Measurements from ENCODE around the gene VPS16.

The VPS16 gene

DNA sequence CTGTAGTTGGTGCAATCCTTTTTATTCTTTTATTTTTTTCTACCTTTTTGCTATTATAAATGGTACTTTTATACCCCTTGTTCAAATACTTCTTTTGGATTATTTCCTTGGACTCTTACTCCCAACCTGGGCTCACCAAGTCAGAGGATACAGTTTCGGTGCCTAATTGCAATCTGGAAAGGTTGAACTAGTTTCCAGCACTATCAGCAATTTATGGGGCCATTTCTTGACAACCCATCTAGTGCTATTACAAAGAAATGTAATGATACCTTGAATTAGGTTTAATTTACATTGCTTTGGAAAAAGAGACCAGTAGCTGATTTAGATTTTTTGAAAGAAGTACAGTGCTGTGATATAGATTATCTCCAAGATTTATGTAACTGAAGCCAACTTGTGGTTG lies 38.0 kb downstream of the VPS16 start:
- TF ChIP-seq, protein P1, sequence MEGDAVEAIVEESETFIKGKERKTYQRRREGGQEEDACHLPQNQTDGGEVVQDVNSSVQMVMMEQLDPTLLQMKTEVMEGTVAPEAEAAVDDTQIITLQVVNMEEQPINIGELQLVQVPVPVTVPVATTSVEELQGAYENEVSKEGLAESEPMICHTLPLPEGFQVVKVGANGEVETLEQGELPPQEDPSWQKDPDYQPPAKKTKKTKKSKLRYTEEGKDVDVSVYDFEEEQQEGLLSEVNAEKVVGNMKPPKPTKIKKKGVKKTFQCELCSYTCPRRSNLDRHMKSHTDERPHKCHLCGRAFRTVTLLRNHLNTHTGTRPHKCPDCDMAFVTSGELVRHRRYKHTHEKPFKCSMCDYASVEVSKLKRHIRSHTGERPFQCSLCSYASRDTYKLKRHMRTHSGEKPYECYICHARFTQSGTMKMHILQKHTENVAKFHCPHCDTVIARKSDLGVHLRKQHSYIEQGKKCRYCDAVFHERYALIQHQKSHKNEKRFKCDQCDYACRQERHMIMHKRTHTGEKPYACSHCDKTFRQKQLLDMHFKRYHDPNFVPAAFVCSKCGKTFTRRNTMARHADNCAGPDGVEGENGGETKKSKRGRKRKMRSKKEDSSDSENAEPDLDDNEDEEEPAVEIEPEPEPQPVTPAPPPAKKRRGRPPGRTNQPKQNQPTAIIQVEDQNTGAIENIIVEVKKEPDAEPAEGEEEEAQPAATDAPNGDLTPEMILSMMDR (conservative IDR thresholded peaks at IDR 0.05; ENCODE audit: low read length), result no peak
- DNase-seq (ENCODE audit: low read depth), result no peak
- H3K4me3 ChIP-seq (ENCODE audit: low read length), result no peak overlapping the region

DNA sequence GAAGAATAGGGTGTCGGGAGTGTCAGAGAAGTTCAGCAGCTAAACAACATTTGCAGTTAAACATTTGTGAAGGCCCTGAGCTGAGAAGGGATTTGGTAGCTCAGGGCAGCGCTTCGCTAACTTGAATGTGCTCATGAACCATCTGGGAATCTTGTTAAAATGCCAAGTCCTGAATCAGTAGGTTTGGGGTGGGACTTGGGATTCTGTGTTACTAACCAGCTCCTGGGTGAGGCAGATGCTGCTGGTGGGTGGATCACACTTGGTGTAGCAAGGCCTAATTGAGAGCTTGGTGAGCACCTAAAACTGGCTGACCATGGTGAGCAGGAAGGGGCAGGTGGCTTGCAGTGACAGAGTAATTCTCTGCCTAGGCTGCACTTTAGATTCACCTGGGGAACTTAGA lies 38.6 kb downstream of the VPS16 start:
- TF ChIP-seq, protein P1 (conservative IDR thresholded peaks at IDR 0.05; ENCODE audit: low read length), result no peak
- no peak overlapping the region for H3K4me3 ChIP-seq (ENCODE audit: low read length)
- DNase-seq (ENCODE audit: low read depth), result peak; percentile 92

DNA sequence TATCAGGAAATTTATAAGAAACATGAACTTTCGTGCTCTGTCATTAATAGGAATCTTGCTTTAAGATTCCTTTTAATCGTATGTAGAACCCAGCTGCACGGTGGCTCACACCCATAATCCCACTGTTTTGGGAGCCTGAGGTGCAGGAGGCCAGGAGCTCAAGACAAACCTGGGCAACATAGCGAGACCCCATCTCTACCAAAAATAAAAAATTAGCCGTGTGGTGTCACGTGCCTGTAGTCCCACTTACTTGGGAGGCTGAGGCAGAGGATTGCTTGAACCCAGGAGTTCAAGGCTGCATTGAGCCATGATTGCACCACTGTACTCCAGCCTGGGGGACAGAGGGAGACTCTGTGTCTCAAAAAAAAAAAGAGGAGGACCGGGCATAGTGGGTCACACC lies 40.1 kb downstream of the VPS16 start:
- TF ChIP-seq, protein P1 (conservative IDR thresholded peaks at IDR 0.05; ENCODE audit: low read length), result no peak
- no peak overlapping the region for H3K4me3 ChIP-seq (ENCODE audit: low read length)
- DNase-seq (ENCODE audit: low read depth), result no peak

DNA sequence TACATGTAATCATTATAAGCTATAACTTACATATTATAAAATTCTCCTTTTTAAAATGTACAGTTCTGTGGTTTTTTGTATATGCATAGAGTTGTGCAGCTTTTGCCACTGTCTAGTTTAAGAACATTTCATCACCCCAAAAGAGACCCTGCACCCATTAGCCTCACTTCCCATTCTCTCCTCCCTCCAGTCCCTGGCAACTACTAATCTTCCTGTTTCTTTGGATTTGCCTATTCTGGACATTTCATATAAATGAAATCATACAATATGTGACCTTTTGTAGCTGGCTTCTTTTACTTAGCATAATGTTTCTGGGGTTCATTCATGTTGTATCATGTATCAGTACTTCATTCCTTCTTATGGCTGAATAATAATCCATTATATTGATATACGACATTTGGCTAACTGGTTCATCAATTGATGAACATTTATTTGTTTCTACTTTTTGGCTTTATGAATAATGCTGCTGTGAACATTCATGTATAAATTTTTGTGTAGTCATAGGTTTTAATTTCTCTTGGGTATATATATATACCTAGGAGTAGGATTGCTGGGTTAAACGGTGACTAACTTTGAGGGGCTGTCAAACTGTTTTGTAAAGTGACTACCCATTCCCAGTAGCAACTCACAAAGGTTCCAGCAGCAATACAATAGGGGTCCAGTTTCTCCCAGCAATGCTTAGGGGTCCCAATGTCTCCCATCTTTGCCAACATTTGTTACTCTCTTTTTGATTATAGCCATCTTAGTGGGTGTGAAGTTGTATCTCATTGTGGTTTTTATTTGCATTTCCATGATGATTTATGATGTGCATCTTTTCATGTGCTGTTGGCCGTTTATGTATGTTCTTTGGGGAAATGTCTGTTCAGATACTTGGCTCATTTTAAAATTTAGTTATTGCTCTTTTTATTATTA lies 43.4 kb downstream of the VPS16 start:
- no peak overlapping the region for H3K4me3 ChIP-seq (ENCODE audit: low read length)
- no peak for DNase-seq (ENCODE audit: low read depth)
- TF ChIP-seq, protein P1 (conservative IDR thresholded peaks at IDR 0.05; ENCODE audit: low read length), result no peak

DNA sequence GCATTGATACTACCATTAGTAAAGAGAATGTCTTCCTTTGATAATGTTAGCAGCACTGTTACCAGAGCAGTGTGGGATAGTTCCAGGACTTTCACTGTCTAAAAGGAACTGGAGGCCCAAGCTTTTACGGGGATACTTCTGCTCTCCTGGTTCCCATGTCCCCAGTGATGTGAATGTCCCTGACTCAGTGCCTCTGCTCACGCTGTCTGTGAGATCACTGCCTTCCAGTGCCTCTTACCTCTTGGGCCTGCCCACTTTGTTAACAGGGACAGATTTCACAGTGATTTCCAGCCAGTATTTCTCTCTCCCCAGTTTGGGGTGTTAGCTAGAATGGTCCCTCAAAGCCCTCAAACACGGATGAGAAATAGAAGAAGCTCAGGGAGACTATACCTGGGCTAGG lies 47.2 kb downstream of the VPS16 start:
- H3K4me3 ChIP-seq (ENCODE audit: low read length), result no peak overlapping the region
- TF ChIP-seq, protein P1 (conservative IDR thresholded peaks at IDR 0.05; ENCODE audit: low read length), result no peak
- no peak for DNase-seq (ENCODE audit: low read depth)

DNA sequence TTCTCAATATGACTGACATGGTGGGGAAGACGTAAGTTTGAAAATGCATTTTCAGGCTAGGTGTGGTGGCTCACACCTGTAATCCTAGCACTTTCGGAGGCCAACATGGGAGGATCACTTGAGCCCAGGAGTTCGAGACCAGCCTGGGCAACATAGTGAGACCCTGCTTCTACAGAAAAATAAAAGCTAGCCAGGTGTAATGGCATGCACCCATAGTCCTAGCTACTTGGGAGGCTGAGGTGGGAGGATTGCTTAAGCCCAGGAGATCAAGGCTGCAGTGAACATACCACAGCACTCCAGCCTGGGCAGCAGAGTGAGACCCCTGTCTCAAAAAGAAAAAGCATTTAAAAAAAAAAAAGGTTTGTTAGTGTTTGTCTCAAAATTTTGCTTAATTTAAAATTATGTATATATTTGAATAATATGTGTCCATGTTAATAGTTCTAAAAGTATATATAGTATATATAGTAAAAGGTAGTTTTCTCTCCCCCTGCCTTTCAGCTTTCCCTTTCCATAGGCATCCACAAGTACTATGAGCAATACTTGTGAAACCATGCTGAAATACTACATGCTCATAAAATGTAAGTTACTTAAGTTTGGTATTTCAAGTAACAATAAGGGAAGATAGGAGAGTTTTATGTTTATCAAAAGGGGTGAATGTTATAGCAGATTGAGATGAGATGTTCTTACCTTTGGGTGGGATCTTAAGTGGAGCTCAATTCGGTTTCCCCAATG lies 47.8 kb downstream of the VPS16 start:
- H3K4me3 ChIP-seq (ENCODE audit: low read length), result no peak overlapping the region
- DNase-seq (ENCODE audit: low read depth), result no peak
- TF ChIP-seq, protein P1 (conservative IDR thresholded peaks at IDR 0.05; ENCODE audit: low read length), result no peak
